ENCODE data around the gene SNPH. TPM values are rescaled to one million over a fixed set of nuclear protein-coding genes. Genes with fewer than 3 reads are reported as not detected.
"Not testable (repeated sequence)": the region's sequence is repeated elsewhere in the genome, so short reads cannot be mapped to it uniquely, and the experiment has no call there.

Gene SNPH
- total and polyA plus RNA-seq, 2 donors from 2014 or later, result 3.1 TPM

- Histone ChIP-seq H3K36me3 (ENCODE audit: control insufficient read depth in 2 of 3, insufficient read depth in 3 of 3, low read length in 3 of 3) (no peaks in the 10 kb centered on the region), H3K27ac (ENCODE audit: low read depth in 2 of 2, low read length in 2 of 2) (no peak overlapping the region), H3K4me1 (ENCODE audit: control insufficient read depth in 2 of 3, insufficient read depth in 2 of 3, low read depth in 1 of 3, low read length in 3 of 3) (no peaks in the 10 kb centered on the region), H3K4me3 (ENCODE audit: low read length in 3 of 3) (no peak overlapping the region), H3K27me3 (ENCODE audit: control insufficient read depth, insufficient read depth, low read length) (no peaks in the 10 kb centered on the region), H3K9ac (ENCODE audit: low read length in 3 of 3) (no peak overlapping the region), H3K9me3 (ENCODE audit: control insufficient read depth in 2 of 3, insufficient read depth in 1 of 3, low read length in 3 of 3) (no peaks in the 10 kb centered on the region)
- intact Hi-C loops (cut with DNase I), result no loop called here
- no peak for DNase-seq
- no peak for FAIRE-seq
- no peak for TF ChIP-seq CTCF (IDR thresholded peaks at IDR 0.05; ENCODE audit: borderline replicate concordance, extremely low read depth, insufficient read depth)
Observed at GRCh38 chr20:1247689-1248088, 18.4 kb upstream of the SNPH start.

- H3K4me1 ChIP-seq (ENCODE audit: control insufficient read depth in 2 of 3, insufficient read depth in 2 of 3, low read depth in 1 of 3, low read length in 3 of 3); FAIRE-seq; H3K9me3 ChIP-seq (ENCODE audit: control insufficient read depth in 2 of 3, insufficient read depth in 1 of 3, low read length in 3 of 3); H3K9ac ChIP-seq (ENCODE audit: low read length in 3 of 3); H3K27ac ChIP-seq (ENCODE audit: low read depth in 2 of 2, low read length in 2 of 2); H3K27me3 ChIP-seq (ENCODE audit: control insufficient read depth, insufficient read depth, low read length); H3K36me3 ChIP-seq (ENCODE audit: control insufficient read depth in 2 of 3, insufficient read depth in 3 of 3, low read length in 3 of 3); H3K4me3 ChIP-seq (ENCODE audit: low read length in 3 of 3); intact Hi-C loops (cut with DNase I); DNase-seq: not testable (repeated sequence)
Observed at GRCh38 chr20:1250282-1250681, 15.8 kb upstream of the SNPH start.

DNA sequence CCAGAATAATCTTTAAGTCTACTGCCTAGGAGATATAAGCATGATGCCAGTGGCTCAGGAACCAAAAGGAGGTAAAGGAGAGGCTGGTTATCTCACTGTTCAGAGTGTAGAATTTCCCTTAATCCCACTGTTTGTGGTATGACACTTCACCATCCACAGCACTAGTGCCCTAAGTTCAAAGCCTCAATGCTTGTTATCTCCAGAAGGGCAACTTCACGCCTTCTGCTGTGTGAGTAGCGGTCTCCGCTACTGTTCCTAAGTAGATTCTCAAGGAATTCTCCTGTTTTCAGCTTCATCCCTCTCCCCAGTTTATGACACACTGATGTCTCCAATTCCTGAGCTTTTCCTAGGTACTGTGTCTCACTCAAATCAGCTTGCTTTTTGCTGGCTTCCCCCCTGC, 13.7 kb upstream of the SNPH start:
- Histone ChIP-seq H3K36me3 (ENCODE audit: control insufficient read depth in 2 of 3, insufficient read depth in 3 of 3, low read length in 3 of 3) (no peaks in the 10 kb centered on the region), H3K9me3 (ENCODE audit: control insufficient read depth in 2 of 3, insufficient read depth in 1 of 3, low read length in 3 of 3) (no peaks in the 10 kb centered on the region), H3K27ac (ENCODE audit: low read depth in 2 of 2, low read length in 2 of 2) (no peak overlapping the region), H3K4me3 (ENCODE audit: low read length in 3 of 3) (no peak overlapping the region), H3K27me3 (ENCODE audit: control insufficient read depth, insufficient read depth, low read length) (no peaks in the 10 kb centered on the region), H3K4me1 (ENCODE audit: control insufficient read depth in 2 of 3, insufficient read depth in 2 of 3, low read depth in 1 of 3, low read length in 3 of 3) (no peaks in the 10 kb centered on the region), H3K9ac (ENCODE audit: low read length in 3 of 3) (no peak overlapping the region)
- DNase-seq (no peak), FAIRE-seq (no peak)
- intact Hi-C loops (cut with DNase I), result no loop called here
- no peak for TF ChIP-seq CTCF (IDR thresholded peaks at IDR 0.05; ENCODE audit: borderline replicate concordance, extremely low read depth, insufficient read depth)

- Histone ChIP-seq H3K36me3 (ENCODE audit: control insufficient read depth in 2 of 3, insufficient read depth in 3 of 3, low read length in 3 of 3) (no peaks in the 10 kb centered on the region), H3K4me3 (ENCODE audit: low read length in 3 of 3) (no peak overlapping the region), H3K27me3 (ENCODE audit: control insufficient read depth, insufficient read depth, low read length) (no peaks in the 10 kb centered on the region), H3K4me1 (ENCODE audit: control insufficient read depth in 2 of 3, insufficient read depth in 2 of 3, low read depth in 1 of 3, low read length in 3 of 3) (no peaks in the 10 kb centered on the region), H3K9ac (ENCODE audit: low read length in 3 of 3) (no peak overlapping the region), H3K27ac (ENCODE audit: low read depth in 2 of 2, low read length in 2 of 2) (no peak overlapping the region), H3K9me3 (ENCODE audit: control insufficient read depth in 2 of 3, insufficient read depth in 1 of 3, low read length in 3 of 3) (no peaks in the 10 kb centered on the region)
- intact Hi-C loops (cut with DNase I), result no loop called here
- peak in 2 of 5 donors; percentile 28 to 53 for DNase-seq
- TF ChIP-seq CTCF (IDR thresholded peaks at IDR 0.05; ENCODE audit: borderline replicate concordance, extremely low read depth, insufficient read depth), result no peak
- no peak for FAIRE-seq
Observed at GRCh38 chr20:1254254-1254653, 11.8 kb upstream of the SNPH start.
